Suprapubic skin (tissue), 4 donors: ENCODE data around the gene DNM3. TPM values are rescaled to one million over a fixed set of nuclear protein-coding genes. Genes with fewer than 3 reads are reported as not detected.

Experiments
- DNase-seq, 2 donors: peaks; one replicate each; pipeline ENCODE4 v3.0.0-alpha.2; 2019; ENCODE audit warnings: low spot score in 2 of 2
- H3K27ac ChIP-seq: fragments of 200-600 bp; sonication (generic); one replicate; pipeline ENCODE4 v1.5.1; 2019
- H3K27me3 ChIP-seq: fragments of 200-600 bp; sonication (generic); one replicate; pipeline ENCODE4 v1.5.1; 2019
- H3K36me3 ChIP-seq: fragments of 200-600 bp; sonication (generic); one replicate; pipeline ENCODE4 v1.5.1; 2019
- H3K4me1 ChIP-seq: fragments of 200-600 bp; sonication (generic); one replicate; pipeline ENCODE4 v1.5.1; 2019
- H3K4me3 ChIP-seq: fragments of 200-600 bp; sonication (generic); one replicate; pipeline ENCODE4 v1.5.1; 2019; ENCODE audit warnings: mild to moderate bottlenecking
- H3K9me3 ChIP-seq: fragments of 200-600 bp; sonication (generic); one replicate; pipeline ENCODE4 v1.5.1; 2019
- EP300 ChIP-seq: sonication (generic); formaldehyde crosslinking; IDR thresholded peaks from one replicate; pipeline ENCODE4 v1.6.1; 2017; ENCODE audit warnings: antibody characterized with exemption
- POLR2A ChIP-seq, 2 donors: fragments of 450-650 bp; IDR thresholded peaks; one replicate each; pipeline ENCODE4 v1.6.1; 2017; ENCODE audit warnings: antibody characterized with exemption in 2 of 2, mild to moderate bottlenecking in 2 of 2, moderate library complexity in 2 of 2
- POLR2AphosphoS5 ChIP-seq, 3 donors: sonication (generic); formaldehyde crosslinking; IDR thresholded peaks; one replicate each; pipeline ENCODE4 v1.6.1; 2017; ENCODE audit warnings: antibody characterized with exemption in 3 of 3
- WGBS: methylation state at CpG from one replicate; pipeline ENCODE4 v1.1.5; 2018; 5-methylcytosine and 5-hydroxymethylcytosine counted together
- total RNA-seq, 4 donors: library from RNA; depleted of rRNA; stranded (reverse); fragments of >200 nt; gene quantifications; one replicate each; pipeline ENCODE4 v1.1.0, GENCODE V29; 2016
- TF ChIP-seq, protein P1 (sequence below), 2 donors: fragments of 200-600 bp in 1 of 2; fragments of 450-650 bp in 1 of 2; sonication (generic) in 1 of 2; IDR thresholded peaks; one replicate each; pipeline ENCODE4 v1.5.1; 2016 to 2019; ENCODE audit warnings: antibody characterized with exemption in 2 of 2, mild to moderate bottlenecking in 1 of 2, moderate library complexity in 1 of 2

Gene DNM3
- total RNA-seq, 4 donors from 2014 or later = 1.6 to 11.7 (median 3.7) TPM

DNA sequence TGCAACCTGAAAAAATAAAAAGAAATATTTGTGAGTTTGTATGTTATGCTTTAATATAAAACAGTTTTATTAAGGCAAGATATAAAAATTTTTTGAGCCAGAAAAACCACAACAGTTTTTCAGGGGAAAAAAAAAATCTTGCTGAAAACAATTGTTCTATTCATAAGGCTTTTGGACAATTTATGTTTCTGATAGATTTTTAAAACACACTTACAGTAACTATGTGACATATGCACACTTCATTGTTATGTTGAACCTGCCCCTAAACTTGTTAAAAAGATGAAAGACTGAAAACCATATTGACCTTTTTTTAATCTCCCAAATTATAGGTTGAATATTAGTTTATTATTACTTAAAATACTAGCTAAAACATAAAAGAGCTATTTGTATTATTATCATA is 299.3 kb downstream of the DNM3 start:
- no peaks in the 10 kb centered on the region for H3K27me3 ChIP-seq
- H3K4me3 ChIP-seq = peak overlapping the region; percentile 51
- no peak for DNase-seq
- no peaks in the 10 kb centered on the region for H3K36me3 ChIP-seq
- no peak for TF ChIP-seq POLR2AphosphoS5 (IDR thresholded peaks at IDR 0.05)
- no peak for TF ChIP-seq EP300
- TF ChIP-seq POLR2A (IDR thresholded peaks at IDR 0.05) = no peak
- TF ChIP-seq, protein P1, sequence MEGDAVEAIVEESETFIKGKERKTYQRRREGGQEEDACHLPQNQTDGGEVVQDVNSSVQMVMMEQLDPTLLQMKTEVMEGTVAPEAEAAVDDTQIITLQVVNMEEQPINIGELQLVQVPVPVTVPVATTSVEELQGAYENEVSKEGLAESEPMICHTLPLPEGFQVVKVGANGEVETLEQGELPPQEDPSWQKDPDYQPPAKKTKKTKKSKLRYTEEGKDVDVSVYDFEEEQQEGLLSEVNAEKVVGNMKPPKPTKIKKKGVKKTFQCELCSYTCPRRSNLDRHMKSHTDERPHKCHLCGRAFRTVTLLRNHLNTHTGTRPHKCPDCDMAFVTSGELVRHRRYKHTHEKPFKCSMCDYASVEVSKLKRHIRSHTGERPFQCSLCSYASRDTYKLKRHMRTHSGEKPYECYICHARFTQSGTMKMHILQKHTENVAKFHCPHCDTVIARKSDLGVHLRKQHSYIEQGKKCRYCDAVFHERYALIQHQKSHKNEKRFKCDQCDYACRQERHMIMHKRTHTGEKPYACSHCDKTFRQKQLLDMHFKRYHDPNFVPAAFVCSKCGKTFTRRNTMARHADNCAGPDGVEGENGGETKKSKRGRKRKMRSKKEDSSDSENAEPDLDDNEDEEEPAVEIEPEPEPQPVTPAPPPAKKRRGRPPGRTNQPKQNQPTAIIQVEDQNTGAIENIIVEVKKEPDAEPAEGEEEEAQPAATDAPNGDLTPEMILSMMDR (IDR thresholded peaks at IDR 0.05) = no peak
- H3K27ac ChIP-seq = peak overlapping the region; percentile 68
- no peaks in the 10 kb centered on the region for H3K9me3 ChIP-seq
- peaks cover 8% of the 10 kb centered on the region for H3K4me1 ChIP-seq

DNA sequence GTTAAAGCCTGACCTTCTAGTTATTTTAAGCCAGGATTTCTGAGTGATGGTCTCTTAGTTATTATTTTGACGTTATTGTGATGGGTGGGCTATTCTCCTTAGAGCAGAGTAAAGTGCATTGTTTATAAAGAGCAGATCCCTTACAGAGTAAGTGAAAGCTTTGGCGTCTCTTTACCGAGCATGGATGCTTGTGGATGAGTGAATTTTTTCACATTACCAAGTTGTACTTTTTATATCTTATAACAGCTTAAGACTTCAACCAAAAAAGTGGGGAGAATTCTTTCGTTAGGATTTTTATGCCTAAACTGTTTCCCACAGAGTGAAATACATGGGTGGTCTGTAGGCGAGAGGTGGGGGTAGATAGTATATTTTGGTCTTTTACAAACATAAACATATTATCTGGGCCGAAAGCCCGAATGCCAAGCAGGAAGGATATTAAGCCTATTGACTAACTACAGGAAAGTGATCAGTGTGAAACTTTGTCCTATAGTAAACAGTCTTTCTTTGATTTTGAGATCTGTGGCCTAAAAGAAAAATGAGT is 300.1 kb downstream of the DNM3 start:
- Histone ChIP-seq H3K9me3 (no peaks in the 10 kb centered on the region), H3K4me3 (peak overlapping the region; percentile 51), H3K27ac (peak overlapping the region; percentile 68), H3K36me3 (no peaks in the 10 kb centered on the region), H3K4me1 (peaks cover 8% of the 10 kb centered on the region), H3K27me3 (no peaks in the 10 kb centered on the region)
- TF ChIP-seq, protein P1 (IDR thresholded peaks at IDR 0.05) = no peak
- TF ChIP-seq POLR2A (IDR thresholded peaks at IDR 0.05) (no peak), EP300 (no peak), POLR2AphosphoS5 (IDR thresholded peaks at IDR 0.05) (no peak)
- 49% methylated on average over 7 of the region's 7 CpGs for whole genome bisulfite sequencing
- no peak for DNase-seq

DNA sequence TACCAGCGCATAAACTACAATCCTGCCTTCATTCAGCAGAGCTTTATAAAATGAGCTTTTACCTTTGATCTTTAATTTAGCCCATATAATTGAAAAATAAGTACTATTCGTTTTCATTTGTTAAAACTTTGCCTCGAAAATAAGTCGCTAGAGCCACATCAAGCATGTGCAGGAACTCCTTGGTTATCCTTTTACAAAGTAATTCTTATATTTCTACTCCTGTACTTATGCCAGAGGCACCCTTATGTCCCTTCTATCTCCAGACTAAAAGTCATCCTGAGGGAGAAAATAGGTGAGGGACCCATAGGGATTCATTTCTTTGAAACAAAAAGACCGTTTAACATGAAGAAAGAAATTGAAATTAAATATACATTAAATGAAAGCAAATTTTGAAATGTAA is 301.0 kb downstream of the DNM3 start:
- Histone ChIP-seq H3K9me3 (no peaks in the 10 kb centered on the region), H3K36me3 (no peaks in the 10 kb centered on the region), H3K27ac (peak overlapping the region; percentile 68), H3K27me3 (no peaks in the 10 kb centered on the region), H3K4me3 (peak overlapping the region; percentile 51), H3K4me1 (peaks cover 14% of the 10 kb centered on the region)
- TF ChIP-seq, protein P1 (IDR thresholded peaks at IDR 0.05) = no peak
- TF ChIP-seq POLR2A (IDR thresholded peaks at IDR 0.05) (no peak), EP300 (no peak), POLR2AphosphoS5 (IDR thresholded peaks at IDR 0.05) (no peak)
- WGBS = 61% methylated on average over 5 of the region's 5 CpGs
- no peak for DNase-seq

DNA sequence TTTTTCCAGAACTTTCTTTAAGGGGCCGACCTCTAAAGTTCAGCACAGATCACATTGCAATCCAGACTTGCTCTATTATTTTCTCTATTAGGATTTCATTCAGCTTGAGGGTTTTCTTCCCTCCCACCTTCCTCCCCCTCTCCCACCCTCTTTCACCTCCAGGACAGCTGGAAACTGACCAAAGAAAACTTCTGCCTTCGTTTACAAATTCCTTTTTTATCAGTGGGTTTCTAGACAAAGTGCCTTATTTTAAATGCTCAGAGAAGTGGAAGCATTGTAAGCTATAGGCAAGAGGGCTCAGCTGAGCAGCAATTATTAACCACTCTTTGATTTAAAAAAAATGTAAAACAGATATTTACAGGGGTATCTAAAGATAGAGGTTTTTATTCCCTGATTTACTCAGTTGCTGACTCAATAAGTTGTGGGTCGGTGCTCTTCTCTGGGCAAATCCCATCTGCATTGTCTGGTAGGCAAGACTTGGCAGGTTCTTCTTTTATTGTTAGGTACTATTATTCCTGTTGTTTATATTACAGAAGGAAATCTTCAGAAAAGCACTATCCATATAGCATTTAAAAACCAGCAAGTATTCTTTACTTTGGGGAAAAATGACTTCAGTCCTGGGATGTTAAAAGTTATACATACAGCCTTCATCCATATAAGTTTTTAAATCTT is 302.2 kb downstream of the DNM3 start:
- Histone ChIP-seq H3K27me3 (no peaks in the 10 kb centered on the region), H3K4me3 (peak overlapping the region; percentile 51), H3K27ac (peak overlapping the region; percentile 83), H3K36me3 (no peaks in the 10 kb centered on the region), H3K9me3 (no peaks in the 10 kb centered on the region), H3K4me1 (peaks cover 18% of the 10 kb centered on the region)
- TF ChIP-seq POLR2A (IDR thresholded peaks at IDR 0.05) (no peak), POLR2AphosphoS5 (IDR thresholded peaks at IDR 0.05) (no peak), EP300 (no peak)
- TF ChIP-seq, protein P1 (IDR thresholded peaks at IDR 0.05) = no peak
- WGBS = 35% methylated on average over 3 of the region's 3 CpGs
- no peak for DNase-seq

DNA sequence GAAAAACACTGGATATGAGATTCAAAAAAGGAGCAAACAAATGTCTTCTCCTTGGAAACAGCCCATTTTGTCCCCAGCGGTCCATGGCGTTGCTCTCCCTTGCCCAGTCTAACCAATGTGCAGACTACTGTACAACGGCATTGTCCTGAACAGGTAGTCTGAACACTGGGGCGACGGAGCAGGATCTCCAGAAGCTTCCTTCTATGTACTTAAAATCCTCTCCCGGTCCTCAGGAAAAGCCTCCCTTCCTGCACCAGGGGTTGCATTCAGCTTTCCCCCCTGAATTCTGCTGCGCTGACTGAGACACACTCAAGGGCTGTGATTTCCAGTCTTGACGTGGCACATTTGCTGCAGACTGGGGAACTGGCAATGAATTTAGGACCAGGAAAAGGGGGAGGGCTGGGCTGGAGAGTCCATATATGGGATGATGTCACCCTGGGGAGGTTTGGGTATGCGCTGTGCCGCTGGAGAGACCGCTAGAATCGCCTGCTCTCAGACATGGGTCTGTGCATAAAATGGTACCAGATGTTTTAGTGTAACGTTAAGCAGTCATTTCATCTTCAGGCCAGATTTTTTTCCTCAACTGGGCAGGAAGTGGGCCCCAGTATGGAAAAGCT is 303.3 kb downstream of the DNM3 start:
- H3K27ac ChIP-seq = peak overlapping the region; percentile 83
- TF ChIP-seq POLR2AphosphoS5 (IDR thresholded peaks at IDR 0.05) = peak in 2 of 3 donors; percentile 65 to 77
- peak; percentile 51 to 87 for TF ChIP-seq POLR2A (IDR thresholded peaks at IDR 0.05)
- no peak for TF ChIP-seq EP300
- TF ChIP-seq, protein P1 (IDR thresholded peaks at IDR 0.05) = no peak
- H3K36me3 ChIP-seq = no peaks in the 10 kb centered on the region
- H3K27me3 ChIP-seq = no peaks in the 10 kb centered on the region
- H3K4me3 ChIP-seq = peak overlapping the region; percentile 51
- H3K4me1 ChIP-seq = peaks cover 12% of the 10 kb centered on the region
- 62% methylated on average over 13 of the region's 13 CpGs for WGBS
- DNase-seq = peak; percentile 90
- no peaks in the 10 kb centered on the region for H3K9me3 ChIP-seq
